ENCODE data around the gene CDKN1C.

The CDKN1C gene

GRCh38 chr11:2924821-2925675 lies 39.5 kb upstream of the CDKN1C start:
- H3K27ac ChIP-seq, result no peak overlapping the region
- no peak for TF ChIP-seq CTCF (IDR thresholded peaks at IDR 0.05)

GRCh38 chr11:2924381-2924780 lies 38.8 kb upstream of the CDKN1C start:
- H3K36me3 ChIP-seq, result no peaks in the 10 kb centered on the region
- H3K27ac ChIP-seq, result no peak overlapping the region
- H3K4me3 ChIP-seq (ENCODE audit: low read depth in 1 of 2, low read length in 1 of 2), result no peak overlapping the region
- no peak for TF ChIP-seq CTCF (IDR thresholded peaks at IDR 0.05)
- peaks cover 0 to 10% of the 10 kb centered on the region in 2 experiments for H3K4me1 ChIP-seq (ENCODE audit: control insufficient read depth in 1 of 2, insufficient read depth in 1 of 2, low read depth in 1 of 2, low read length in 1 of 2)
- no peaks in the 10 kb centered on the region for H3K9me3 ChIP-seq
- peaks cover 32% of the 10 kb centered on the region for H3K27me3 ChIP-seq

More at GRCh38 chr11:2924821-2925675, 39.5 kb upstream of the CDKN1C start:
- H3K4me3 ChIP-seq (ENCODE audit: low read depth in 1 of 2, low read length in 1 of 2), result no peak overlapping the region
- H3K9me3 ChIP-seq, result no peaks in the 10 kb centered on the region
- H3K36me3 ChIP-seq, result no peaks in the 10 kb centered on the region
- peaks cover 39% of the 10 kb centered on the region for H3K27me3 ChIP-seq
- H3K4me1 ChIP-seq (ENCODE audit: control insufficient read depth in 1 of 2, insufficient read depth in 1 of 2, low read depth in 1 of 2, low read length in 1 of 2), result peaks cover 4 to 17% of the 10 kb centered on the region in 2 experiments

- no peaks in the 10 kb centered on the region for H3K36me3 ChIP-seq
- H3K4me3 ChIP-seq (ENCODE audit: low read depth in 1 of 2, low read length in 1 of 2), result no peak overlapping the region
- TF ChIP-seq CTCF (IDR thresholded peaks at IDR 0.05), result no peak
- no peaks in the 10 kb centered on the region for H3K9me3 ChIP-seq
- peaks cover 25% of the 10 kb centered on the region for H3K27me3 ChIP-seq
- H3K4me1 ChIP-seq (ENCODE audit: control insufficient read depth in 1 of 2, insufficient read depth in 1 of 2, low read depth in 1 of 2, low read length in 1 of 2), result peaks cover 0 to 3% of the 10 kb centered on the region in 2 experiments
- H3K27ac ChIP-seq, result no peak overlapping the region
Measured at GRCh38 chr11:2923446-2924375, 38.1 kb upstream of the CDKN1C start.

GRCh38 chr11:2922655-2923054 lies 37.1 kb upstream of the CDKN1C start:
- H3K27me3 ChIP-seq, result peaks cover 15% of the 10 kb centered on the region
- H3K36me3 ChIP-seq, result no peaks in the 10 kb centered on the region
- no peak overlapping the region for H3K27ac ChIP-seq
- TF ChIP-seq CTCF (IDR thresholded peaks at IDR 0.05), result no peak
- H3K9me3 ChIP-seq, result no peaks in the 10 kb centered on the region
- no peak overlapping the region for H3K4me3 ChIP-seq (ENCODE audit: low read depth in 1 of 2, low read length in 1 of 2)
- no peaks in the 10 kb centered on the region for H3K4me1 ChIP-seq (ENCODE audit: control insufficient read depth in 1 of 2, insufficient read depth in 1 of 2, low read depth in 1 of 2, low read length in 1 of 2)

GRCh38 chr11:2921742-2922493 lies 36.3 kb upstream of the CDKN1C start:
- no peaks in the 10 kb centered on the region for H3K9me3 ChIP-seq
- H3K4me3 ChIP-seq (ENCODE audit: low read depth in 1 of 2, low read length in 1 of 2), result no peak overlapping the region
- H3K4me1 ChIP-seq (ENCODE audit: control insufficient read depth in 1 of 2, insufficient read depth in 1 of 2, low read depth in 1 of 2, low read length in 1 of 2), result no peaks in the 10 kb centered on the region

More at GRCh38 chr11:2921742-2922493, 36.3 kb upstream of the CDKN1C start:
- peaks cover 8% of the 10 kb centered on the region for H3K27me3 ChIP-seq
- no peak for TF ChIP-seq CTCF (IDR thresholded peaks at IDR 0.05)
- no peak overlapping the region for H3K27ac ChIP-seq
- H3K36me3 ChIP-seq, result no peaks in the 10 kb centered on the region
